ENCODE results near the gene PDCD11.

DNA sequence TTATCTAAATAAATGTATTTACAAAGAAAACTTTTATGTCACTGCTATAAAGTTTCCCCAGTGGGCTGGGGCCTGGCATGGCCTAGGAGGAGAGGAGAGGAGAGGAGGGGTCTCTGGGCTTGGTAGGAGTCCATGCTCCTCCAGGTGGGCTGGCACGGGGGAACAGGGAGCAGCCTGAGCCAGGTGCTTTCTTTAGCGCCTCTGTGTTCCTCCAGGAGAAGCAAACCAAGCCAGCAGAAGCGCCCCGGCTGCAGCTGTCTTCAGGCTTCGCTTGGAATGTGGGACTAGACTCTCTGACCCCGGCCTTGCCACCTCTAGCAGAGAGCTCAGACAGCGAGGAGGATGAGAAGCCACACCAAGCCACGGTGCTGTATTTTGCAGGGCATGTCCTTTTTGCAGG is 45.2 kb downstream of the PDCD11 start:
- TF ChIP-seq GATA3 (IDR thresholded peaks at IDR 0.05; ENCODE audit: low read depth, low read length) (no peak), GATA2 (IDR thresholded peaks at IDR 0.05; ENCODE audit: low read depth, low read length) (no peak)

Data from SH-SY5Y (cell line).